IMR-90 (cell line): ENCODE measurements around the gene SPTBN5. TPM values are rescaled to one million over a fixed set of nuclear protein-coding genes. Genes with fewer than 3 reads are reported as not detected.

Experiments used
- ATAC-seq: fragments of 200-7000 bp; cut with Tn5 transposase; 2 replicates; pipeline ENCODE4 v1.9.1; 2020; ENCODE audit warnings: low read depth, mild to moderate bottlenecking, moderate library complexity
- BruUV-seq: library from RNA; stranded (reverse); fragments of 400-500 nt; replicated peaks from 2 replicates; lab custom pipeline; 2021; lab: Mats Ljungman, UMichigan
- CTCF ChIA-PET: fragments of 300-600 bp; formaldehyde crosslinking; extraction: SDS; loops from one replicate; lab custom pipeline; 2021; ENCODE audit warnings: antibody characterized with exemption; lab: Yijun Ruan, JAX
- POLR2A ChIA-PET: fragments of 300-600 bp; sonication (Branson Sonifier 250); formaldehyde crosslinking; loops from one replicate; lab custom pipeline; 2022; ENCODE audit warnings: antibody characterized with exemption; ENCODE audit not compliant: unreplicated experiment; lab: Charles Lee
- DNase-seq: peaks from one replicate; pipeline ENCODE4 v3.0.0; 2013
- H2AFZ ChIP-seq: replicated peaks from 2 replicates; pipeline ENCODE3; 2013; ENCODE audit warnings: low read length, mild to moderate bottlenecking; ENCODE audit not compliant: poor library complexity
- H2AK5ac ChIP-seq: 2 replicates; pipeline ENCODE4 v1.6.1; 2013; ENCODE audit warnings: low read depth, low read length, inconsistent platforms
- H2AK9ac ChIP-seq: replicated peaks from 2 replicates; pipeline ENCODE3; 2013; ENCODE audit warnings: mild to moderate bottlenecking, low read depth, low read length, moderate library complexity; ENCODE audit not compliant: poor library complexity
- H2BK120ac ChIP-seq: 2 replicates; pipeline ENCODE4 v1.6.1; 2013; ENCODE audit warnings: low read depth, low read length, inconsistent platforms
- H2BK15ac ChIP-seq: 3 replicates; pipeline ENCODE4 v1.6.1; 2013; ENCODE audit warnings: low read depth, low read length, inconsistent platforms
- H2BK20ac ChIP-seq: 2 replicates; pipeline ENCODE4 v1.6.1; 2013; ENCODE audit warnings: low read depth, mild to moderate bottlenecking, inconsistent platforms, low read length, moderate library complexity
- H2BK5ac ChIP-seq: 2 replicates; pipeline ENCODE4 v1.6.1; 2013; ENCODE audit warnings: mild to moderate bottlenecking, low read depth, low read length, inconsistent platforms; ENCODE audit not compliant: poor library complexity, severe bottlenecking
- H3K14ac ChIP-seq: replicated peaks from 2 replicates; pipeline ENCODE4 v1.6.1; 2013; ENCODE audit warnings: low read depth, low read length, inconsistent platforms
- H3K18ac ChIP-seq: 2 replicates; pipeline ENCODE4 v1.6.1; 2013; ENCODE audit warnings: low read depth, low read length, control low read depth
- H3K23ac ChIP-seq: 2 replicates; pipeline ENCODE4 v1.6.1; 2013; ENCODE audit warnings: low read depth, low read length, inconsistent platforms
- H3K27ac ChIP-seq: 2 replicates; pipeline ENCODE4 v1.5.1; 2013; ENCODE audit warnings: mild to moderate bottlenecking, control low read depth, low read length; ENCODE audit not compliant: insufficient read depth
- H3K27me3 ChIP-seq: 2 replicates; pipeline ENCODE4 v1.6.1; 2013; ENCODE audit warnings: low read length; ENCODE audit not compliant: control insufficient read depth, insufficient read depth
- H3K36me3 ChIP-seq: 2 replicates; pipeline ENCODE4 v1.6.1; 2013; ENCODE audit warnings: low read length, mixed read lengths; ENCODE audit not compliant: control insufficient read depth, insufficient read depth
- H3K4ac ChIP-seq: 2 replicates; pipeline ENCODE4 v1.6.1; 2013; ENCODE audit warnings: low read depth, low read length, inconsistent platforms
- H3K4me1 ChIP-seq: 2 replicates; pipeline ENCODE4 v1.6.1; 2013; ENCODE audit warnings: low read length, mixed read lengths; ENCODE audit not compliant: control insufficient read depth, insufficient read depth
- H3K4me2 ChIP-seq: 2 replicates; pipeline ENCODE4 v1.6.1; 2013; ENCODE audit warnings: low read depth, mild to moderate bottlenecking, control low read depth, low read length, moderate library complexity
- H3K4me3 ChIP-seq: 2 replicates; pipeline ENCODE4 v1.5.1; 2013; ENCODE audit warnings: low read depth, mild to moderate bottlenecking, control low read depth, low read length, moderate library complexity; ENCODE audit not compliant: insufficient read depth
- H3K56ac ChIP-seq: 2 replicates; pipeline ENCODE4 v1.6.1; 2013; ENCODE audit warnings: low read length, inconsistent platforms; ENCODE audit not compliant: insufficient read depth; ENCODE audit errors: extremely low read depth
- H3K79me1 ChIP-seq, 2 experiments: 2 replicates each; pipeline ENCODE4 v1.6.1; 2013; ENCODE audit warnings: low read length in 2 of 2, inconsistent platforms in 1 of 2, low read depth in 1 of 2
- H3K9ac ChIP-seq: 2 replicates; pipeline ENCODE4 v1.6.1; 2013; ENCODE audit warnings: low read depth, low read length, control low read depth
- H3K9me1 ChIP-seq: 2 replicates; pipeline ENCODE4 v1.6.1; 2013; ENCODE audit warnings: low read length, inconsistent platforms; ENCODE audit not compliant: insufficient read depth
- H3K9me3 ChIP-seq: 2 replicates; pipeline ENCODE4 v1.6.1; 2013; ENCODE audit warnings: low read length; ENCODE audit not compliant: control insufficient read depth, insufficient read depth
- H4K20me1 ChIP-seq: 2 replicates; pipeline ENCODE4 v1.6.1; 2013; ENCODE audit warnings: low read length, inconsistent platforms; ENCODE audit not compliant: insufficient read depth
- H4K5ac ChIP-seq: 2 replicates; pipeline ENCODE4 v1.6.1; 2013; ENCODE audit warnings: mild to moderate bottlenecking, low read depth, low read length, control low read depth
- H4K8ac ChIP-seq, 2 experiments: 2 replicates each; pipeline ENCODE4 v1.6.1; 2013; ENCODE audit warnings: low read depth in 2 of 2, low read length in 2 of 2, control low read depth in 1 of 2, inconsistent platforms in 1 of 2
- H4K91ac ChIP-seq: 2 replicates; pipeline ENCODE4 v1.6.1; 2013; ENCODE audit warnings: low read depth, low read length, inconsistent platforms; ENCODE audit not compliant: insufficient read depth
- BHLHE40 ChIP-seq: fragments of 150-350 bp; IDR thresholded peaks from 2 replicates; pipeline ENCODE4 v1.6.1; 2016; ENCODE audit warnings: mild to moderate bottlenecking, low read depth, low read length
- WGBS, 2 experiments: methylation state at CpG; one replicate each; pipeline versions ENCODE4 v1.1.5 to v1.1.7; 2013; ENCODE audit warnings: missing lambda C conversion rate in 2 of 2; ENCODE audit not compliant: insufficient read length in 1 of 2; ENCODE audit errors: extremely low coverage in 2 of 2; 5-methylcytosine and 5-hydroxymethylcytosine counted together
- dilution Hi-C: fragments of 300-500 bp; cut with HindIII; formaldehyde crosslinking; loops from one replicate; pipeline ENCODE4 v1.14.3; 2018; ENCODE audit warnings: low sequenced_read_pairs; ENCODE audit not compliant: unreplicated experiment
- in situ Hi-C: fragments of 300-500 bp; cut with MboI; formaldehyde crosslinking; loops from 3 replicates; pipeline ENCODE4 v1.14.3; 2019; ENCODE audit warnings: low sequenced_read_pairs, inconsistent platforms, mixed read lengths
- intact Hi-C: fragments of 100-400 bp; cut with micrococcal nuclease; formaldehyde crosslinking; loops from 2 replicates; pipeline ENCODE4 v1.10.0; 2022
- polyA plus RNA-seq, 3 experiments: library from polyadenylated mRNA; depleted of rRNA; stranded (reverse); fragments of >200 nt; gene quantifications; 2 replicates each; pipeline ENCODE4 v1.2.3, GENCODE V29; 2012; ENCODE audit warnings: low replicate concordance in 1 of 3
- total RNA-seq: library from RNA; depleted of rRNA; stranded (reverse); fragments of >200 nt; gene quantifications from 2 replicates; pipeline ENCODE4 v1.2.3, GENCODE V29; 2012

Gene SPTBN5
- total and polyA plus RNA-seq, 2 of the 4 experiments (the other 2 are of a cell fraction) = under 0.01 to 0.38 TPM

DNA sequence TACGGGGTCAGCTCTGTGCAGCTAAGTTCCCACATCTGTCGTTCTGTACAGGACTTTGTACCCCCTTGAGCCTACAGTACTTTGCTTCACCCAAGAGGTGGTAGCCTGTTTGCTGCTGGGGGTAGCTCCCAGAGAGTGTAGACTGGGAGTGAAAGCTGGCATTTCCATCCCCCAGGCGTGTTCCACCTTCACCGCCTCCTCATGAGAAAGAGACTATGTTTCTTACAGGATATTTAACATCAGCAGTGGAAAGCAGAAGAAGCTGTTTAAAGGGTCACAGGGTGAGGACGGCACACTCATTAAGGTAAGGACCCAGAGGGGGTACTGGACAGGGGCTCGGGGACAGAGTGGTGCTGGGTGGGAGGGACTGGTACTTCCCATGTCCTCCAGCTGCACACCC, 76.1 kb downstream of the SPTBN5 start:
- H3K36me3 ChIP-seq = peaks cover 70% of the 10 kb centered on the region

More for the DNA sequence above, 76.1 kb downstream of the SPTBN5 start:
- Histone ChIP-seq H2BK120ac (no peak overlapping the region), H3K4ac (no peak overlapping the region), H2AK5ac (no peak overlapping the region), H2BK20ac (no peak overlapping the region), H2AFZ (no peak overlapping the region), H2AK9ac (no peak overlapping the region), H3K79me1 (peaks cover 0 to 8% of the 10 kb centered on the region in 2 experiments; a peak in 1 of 4 replicates), H3K27ac (no peak overlapping the region), H3K18ac (no peak overlapping the region), H3K9ac (no peak overlapping the region), H3K23ac (no peak overlapping the region), H4K20me1 (no peaks in the 10 kb centered on the region), H3K27me3 (no peaks in the 10 kb centered on the region), H2BK15ac (no peak overlapping the region), H3K14ac (no peak overlapping the region), H3K4me2 (no peak overlapping the region), H2BK5ac (no peak overlapping the region), H4K91ac (no peak overlapping the region), H3K56ac (no peak overlapping the region), H3K4me3 (no peak overlapping the region), H4K5ac (no peak overlapping the region), H4K8ac (no peak overlapping the region), H3K9me3 (no peaks in the 10 kb centered on the region), H3K4me1 (no peaks in the 10 kb centered on the region), H3K9me1 (no peaks in the 10 kb centered on the region)
- ATAC-seq (no peak), DNase-seq (no peak)
- dilution Hi-C loops (no loop called here), in situ Hi-C loops (no loop called here), intact Hi-C loops (loop anchor here (10.0 kb wide), 1 partner anchor 353 kb away; no protein-coding TSS in a partner anchor)
- no CpG with 5 or more reads among the region's 6 CpGs for WGBS, 2 experiments
- TF ChIP-seq BHLHE40 = no peak
- POLR2A ChIA-PET = no interaction called here
- CTCF ChIA-PET = no interaction called here
- no TSS peak for BruUV-seq
